Psoas muscle (tissue), 8 donors: ENCODE data around the gene ARHGEF10L. TPM values are rescaled to one million over a fixed set of nuclear protein-coding genes. Genes with fewer than 3 reads are reported as not detected.
"Not testable (repeated sequence)": the region's sequence is repeated elsewhere in the genome, so short reads cannot be mapped to it uniquely, and the experiment has no call there.

Source experiments
- ATAC-seq, 4 donors: fragments of 200-7000 bp; cut with Tn5 transposase; one replicate each; pipeline ENCODE4 v1.9.1; 2020; ENCODE audit warnings: moderate library complexity in 3 of 4, mild to moderate bottlenecking in 2 of 4
- DNase-seq, 2 donors: peaks; one replicate each; pipeline ENCODE4 v3.0.0-alpha.2; 2020
- H3K27ac ChIP-seq: fragments of 200-600 bp; one replicate; pipeline ENCODE4 v1.8.0; 2022
- H3K27me3 ChIP-seq, 3 donors: fragments of 200-600 bp in 1 of 3; one replicate each; pipeline versions ENCODE4 v1.6.1 to v1.8.0; 2013 to 2022; ENCODE audit warnings: low read length in 2 of 3, mild to moderate bottlenecking in 2 of 3, moderate library complexity in 1 of 3; ENCODE audit not compliant: insufficient read depth in 3 of 3
- H3K36me3 ChIP-seq, 2 donors: fragments of 200-600 bp in 1 of 2; one replicate each; pipeline versions ENCODE4 v1.6.1 to v1.8.0; 2013 to 2022; ENCODE audit warnings: low read depth in 1 of 2, mild to moderate bottlenecking in 1 of 2, moderate library complexity in 1 of 2; ENCODE audit not compliant: insufficient read depth in 1 of 2
- H3K4me1 ChIP-seq: fragments of 200-600 bp; one replicate; pipeline ENCODE4 v1.8.0; 2022
- H3K4me3 ChIP-seq: fragments of 200-600 bp; one replicate; pipeline ENCODE4 v1.8.0; 2022; ENCODE audit warnings: mild to moderate bottlenecking
- H3K9me3 ChIP-seq: fragments of 200-600 bp; one replicate; pipeline ENCODE4 v1.8.0; 2022
- WGBS, 3 donors: extraction: QIAGEN DNeasy Blood & Tissue Kit; methylation state at CpG; one replicate each; pipeline versions ENCODE4 v1.1.6 to v1.1.7; 2013; 5-methylcytosine and 5-hydroxymethylcytosine counted together
- intact Hi-C, 2 donors: fragments of 100-400 bp; cut with DNase I; formaldehyde crosslinking; loops; one replicate each; pipeline versions ENCODE4 v1.11.0 to v1.14.2; 2022
- polyA plus RNA-seq, 3 donors: library from polyadenylated mRNA; stranded (reverse); fragments of 200-250 nt; gene quantifications; one replicate each; pipeline ENCODE4 v1.2.3, GENCODE V29; 2013
- total RNA-seq, 4 donors: library from RNA; stranded (reverse); fragmentation: NEBNext Ultra II Directional in 2 of 4; extraction: Animal tissue kit (Norgen Biotek cat#: 25700) in 2 of 4; gene quantifications; one replicate each; pipeline versions ENCODE4 v1.2.1 to v1.2.4, GENCODE V29; 2021 to 2023
- TF ChIP-seq, protein P1 (sequence below): fragments of 200-600 bp; IDR thresholded peaks from one replicate; pipeline ENCODE4 v1.8.0; 2022; ENCODE audit warnings: antibody characterized with exemption
- donor health status: healthy with polysubstance abuse.
- donor health status: DM: no; HTN: no; CAD: no; lungs with moderate emphysema.
- donor health status: Bipolar disorder and iron deficiency.
- donor health status: healthy.
- donor health status: DM: yes; HTN: yes; CAD: no.
- donor health status: DM: no; HTN: no; CAD: no.
- donor health status: DM: no; HTN: no; CAD: no.
- donor health status: DM: yes; HTN: yes; CAD: no.

ARHGEF10L gene
- total and polyA plus RNA-seq, 7 donors = 18.8 to 108 (median 37.1) TPM

GRCh38 chr1:17743925-17744324 lies 204.4 kb downstream of the ARHGEF10L start:
- H3K4me1 ChIP-seq = no peaks in the 10 kb centered on the region
- no peak for DNase-seq
- 91 to 99% (median 95%) methylated on average over 3 of the region's 3 CpGs for WGBS, 3 donors
- H3K9me3 ChIP-seq = no peaks in the 10 kb centered on the region
- H3K36me3 ChIP-seq = no peaks in the 10 kb centered on the region
- peaks cover 2 to 20% (median 8%) of the 10 kb centered on the region in 3 donors for H3K27me3 ChIP-seq
- intact Hi-C loops = loop anchor here in 1 of 2 donors (5.0 kb wide), 1 partner anchor 82 kb away; no protein-coding TSS in a partner anchor
- no peak overlapping the region for H3K4me3 ChIP-seq
- TF ChIP-seq, protein P1, sequence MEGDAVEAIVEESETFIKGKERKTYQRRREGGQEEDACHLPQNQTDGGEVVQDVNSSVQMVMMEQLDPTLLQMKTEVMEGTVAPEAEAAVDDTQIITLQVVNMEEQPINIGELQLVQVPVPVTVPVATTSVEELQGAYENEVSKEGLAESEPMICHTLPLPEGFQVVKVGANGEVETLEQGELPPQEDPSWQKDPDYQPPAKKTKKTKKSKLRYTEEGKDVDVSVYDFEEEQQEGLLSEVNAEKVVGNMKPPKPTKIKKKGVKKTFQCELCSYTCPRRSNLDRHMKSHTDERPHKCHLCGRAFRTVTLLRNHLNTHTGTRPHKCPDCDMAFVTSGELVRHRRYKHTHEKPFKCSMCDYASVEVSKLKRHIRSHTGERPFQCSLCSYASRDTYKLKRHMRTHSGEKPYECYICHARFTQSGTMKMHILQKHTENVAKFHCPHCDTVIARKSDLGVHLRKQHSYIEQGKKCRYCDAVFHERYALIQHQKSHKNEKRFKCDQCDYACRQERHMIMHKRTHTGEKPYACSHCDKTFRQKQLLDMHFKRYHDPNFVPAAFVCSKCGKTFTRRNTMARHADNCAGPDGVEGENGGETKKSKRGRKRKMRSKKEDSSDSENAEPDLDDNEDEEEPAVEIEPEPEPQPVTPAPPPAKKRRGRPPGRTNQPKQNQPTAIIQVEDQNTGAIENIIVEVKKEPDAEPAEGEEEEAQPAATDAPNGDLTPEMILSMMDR = no peak
- H3K27ac ChIP-seq = no peak overlapping the region
- ATAC-seq = no peak

DNA sequence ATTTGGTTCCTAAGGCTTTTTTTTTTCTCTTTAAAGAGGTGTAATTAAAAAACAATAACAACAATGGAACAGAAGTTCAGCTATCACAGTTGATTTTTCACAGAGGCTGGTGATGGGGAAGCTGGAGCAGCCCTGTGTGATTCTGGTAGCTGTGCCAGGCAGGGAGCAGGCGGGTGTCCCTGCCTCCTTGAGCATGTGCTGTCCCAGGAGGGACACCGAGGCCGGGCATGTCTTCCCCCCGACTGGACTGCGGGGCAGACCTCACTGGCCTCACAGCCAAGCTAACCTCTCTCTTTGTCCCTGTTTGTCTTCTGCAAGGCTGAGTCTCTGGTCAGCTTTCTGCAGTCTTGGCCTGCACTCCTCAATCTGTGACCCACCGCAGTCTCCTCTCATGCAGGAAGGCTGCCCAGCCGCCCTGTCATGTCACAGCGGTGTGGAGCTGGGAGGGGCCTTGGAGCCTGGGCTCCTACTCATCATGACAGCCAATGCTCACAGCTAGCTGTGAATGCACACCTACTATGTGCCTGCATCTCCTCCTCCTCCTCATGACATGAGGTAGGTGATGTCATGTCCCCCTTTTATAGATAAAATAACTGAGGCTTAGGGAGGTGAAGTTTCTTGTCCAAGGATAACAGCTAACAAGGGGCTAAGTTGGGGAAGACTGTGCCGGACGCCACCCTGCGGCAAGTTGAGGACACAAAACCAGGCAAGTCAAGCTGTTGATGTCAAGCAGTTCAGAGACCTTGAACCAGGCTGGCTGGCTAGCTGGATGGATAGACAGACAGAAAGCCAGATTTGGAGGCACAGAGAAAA lies 205.4 kb downstream of the ARHGEF10L start:
- TF ChIP-seq, protein P1 = peak; percentile 8
- H3K27me3 ChIP-seq = peaks cover 4 to 20% (median 8%) of the 10 kb centered on the region in 3 donors

GRCh38 chr1:17745479-17745955 lies 206.0 kb downstream of the ARHGEF10L start:
- intact Hi-C loops = no loop called here
- peaks cover 4 to 20% (median 8%) of the 10 kb centered on the region in 3 donors for H3K27me3 ChIP-seq
- ATAC-seq = no peak

More for the DNA sequence above, 205.4 kb downstream of the ARHGEF10L start:
- DNase-seq (no peak), ATAC-seq (peak in 2 of 4 donors; percentile 36 to 43)
- H3K4me3 ChIP-seq = no peak overlapping the region
- 41 to 60% (median 46%) methylated on average over 11 of the region's 11 CpGs for WGBS, 3 donors
- intact Hi-C loops = loop anchor here in 1 of 2 donors (5.0 kb wide), 1 partner anchor 83 kb away; no protein-coding TSS in a partner anchor
- no peaks in the 10 kb centered on the region for H3K9me3 ChIP-seq
- H3K27ac ChIP-seq = no peak overlapping the region
- no peaks in the 10 kb centered on the region for H3K4me1 ChIP-seq
- H3K36me3 ChIP-seq = no peaks in the 10 kb centered on the region

DNA sequence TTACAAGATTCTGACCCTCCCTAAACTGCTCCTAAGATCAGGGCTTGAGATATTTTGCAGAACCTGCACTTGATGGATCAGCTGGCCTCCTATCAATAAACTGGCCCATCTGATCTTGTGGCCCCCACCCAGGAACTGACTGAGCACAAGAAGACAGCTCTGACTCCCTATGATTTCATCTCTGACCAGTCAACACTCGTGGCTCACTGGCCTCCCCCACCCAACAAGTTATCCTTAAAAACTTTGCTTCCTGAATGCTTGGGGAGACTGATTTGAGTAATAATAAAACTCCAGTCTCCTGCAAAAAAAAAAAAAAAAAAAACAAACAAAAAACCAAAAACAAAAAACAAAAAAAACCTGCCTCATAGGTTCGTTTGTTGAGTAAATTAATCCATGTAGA lies 206.8 kb downstream of the ARHGEF10L start:
- 79 to 89% (median 79%) methylated on average over 2 of the region's 2 CpGs for WGBS, 3 donors
- H3K4me3 ChIP-seq, H3K4me1 ChIP-seq, H3K27ac ChIP-seq, H3K36me3 ChIP-seq, H3K9me3 ChIP-seq, ATAC-seq, intact Hi-C loops, DNase-seq: not testable (repeated sequence)
- peaks cover 4 to 18% (median 6%) of the 10 kb centered on the region in 3 donors for H3K27me3 ChIP-seq

More at GRCh38 chr1:17745479-17745955, 206.0 kb downstream of the ARHGEF10L start:
- no peaks in the 10 kb centered on the region for H3K4me1 ChIP-seq
- WGBS, 3 donors = 37 to 57% (median 43%) methylated on average over 3 of the region's 3 CpGs
- H3K36me3 ChIP-seq = no peaks in the 10 kb centered on the region
- DNase-seq = no peak
- no peak overlapping the region for H3K27ac ChIP-seq
- no peaks in the 10 kb centered on the region for H3K9me3 ChIP-seq
- TF ChIP-seq, protein P1 = no peak
- H3K4me3 ChIP-seq = no peak overlapping the region

DNA sequence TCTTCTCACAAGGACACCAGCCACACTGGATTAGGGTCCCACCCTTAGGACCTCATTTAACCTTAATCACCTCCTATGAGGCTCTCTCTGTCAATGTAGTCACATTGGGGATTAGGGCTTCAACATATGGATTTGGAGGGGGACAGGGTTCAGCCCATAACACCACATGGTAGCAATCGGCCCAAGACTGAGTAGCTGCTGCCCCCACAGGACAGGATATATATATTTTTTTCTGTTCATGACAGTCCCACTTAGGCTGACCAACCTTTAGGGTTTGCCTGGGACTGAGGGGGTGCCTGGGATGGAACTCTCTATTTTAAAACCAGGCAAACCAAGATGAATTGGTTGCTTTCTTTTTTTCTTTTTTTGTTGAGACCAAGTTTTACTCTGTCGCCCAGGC lies 207.4 kb downstream of the ARHGEF10L start:
- peaks cover 2 to 18% (median 4%) of the 10 kb centered on the region in 3 donors for H3K27me3 ChIP-seq
- TF ChIP-seq, protein P1 = no peak
- H3K9me3 ChIP-seq = no peaks in the 10 kb centered on the region
- H3K36me3 ChIP-seq = no peaks in the 10 kb centered on the region
- 67 to 81% (median 70%) methylated on average over 2 of the region's 2 CpGs for WGBS, 3 donors
- H3K27ac ChIP-seq = no peak overlapping the region
- H3K4me1 ChIP-seq = no peaks in the 10 kb centered on the region
- no peak overlapping the region for H3K4me3 ChIP-seq
- intact Hi-C loops = no loop called here
- no peak for DNase-seq
- ATAC-seq = no peak
